GM23338 (cell line): ENCODE measurements around the gene RUSC2. TPM values are rescaled to one million over a fixed set of nuclear protein-coding genes. Genes with fewer than 3 reads are reported as not detected.

ENCODE experiments used
- ATAC-seq: fragments of 200-7000 bp; cut with Tn5 transposase; 3 replicates; pipeline ENCODE4 v1.9.1; 2020
- DNase-seq: peaks from one replicate; pipeline ENCODE4 v3.0.0-alpha.2; 2015; ENCODE audit warnings: low spot score
- H2AFZ ChIP-seq: fragments of 200-600 bp; sonication (generic); 2 replicates; pipeline ENCODE4 v1.8.0; 2016; ENCODE audit warnings: antibody characterized with exemption, mild to moderate bottlenecking, moderate library complexity
- H3F3A ChIP-seq: fragments of 200-600 bp; sonication (generic); replicated peaks from 2 replicates; pipeline ENCODE4 v1.8.0; 2017; ENCODE audit warnings: antibody characterized with exemption, mixed run types, low read depth
- H3K27ac ChIP-seq: fragments of 200-600 bp; sonication (generic); 2 replicates; pipeline ENCODE4 v1.6.1; 2016; ENCODE audit warnings: low read depth
- H3K27me3 ChIP-seq: fragments of 200-600 bp; sonication (generic); 2 replicates; pipeline ENCODE4 v1.8.0; 2016; ENCODE audit warnings: mild to moderate bottlenecking, mixed run types, moderate library complexity; ENCODE audit not compliant: insufficient read depth
- H3K36me3 ChIP-seq: fragments of 200-600 bp; sonication (generic); 2 replicates; pipeline ENCODE4 v1.8.0; 2016; ENCODE audit warnings: mild to moderate bottlenecking; ENCODE audit not compliant: insufficient read depth
- H3K4me1 ChIP-seq: fragments of 200-600 bp; sonication (generic); 2 replicates; pipeline ENCODE4 v1.8.0; 2016; ENCODE audit warnings: mild to moderate bottlenecking, moderate library complexity; ENCODE audit not compliant: insufficient read depth
- H3K4me2 ChIP-seq: fragments of 200-600 bp; sonication (generic); 2 replicates; pipeline ENCODE4 v1.7.1; 2017; ENCODE audit warnings: mixed run types
- H3K4me3 ChIP-seq: fragments of 200-600 bp; sonication (generic); 2 replicates; pipeline ENCODE4 v1.6.1; 2016; ENCODE audit warnings: mixed run types
- H3K79me2 ChIP-seq: fragments of 200-600 bp; sonication (generic); replicated peaks from 2 replicates; pipeline ENCODE4 v1.8.0; 2017; ENCODE audit warnings: mild to moderate bottlenecking; ENCODE audit not compliant: insufficient read depth
- H3K9me2 ChIP-seq: fragments of 200-600 bp; sonication (generic); 2 replicates; pipeline ENCODE4 v1.8.0; 2017; ENCODE audit not compliant: insufficient read depth
- H4K20me1 ChIP-seq: fragments of 200-600 bp; sonication (generic); replicated peaks from 2 replicates; pipeline ENCODE4 v1.8.0; 2017; ENCODE audit warnings: mild to moderate bottlenecking; ENCODE audit not compliant: insufficient read depth
- H3K27ac Mint-ChIP-seq: 2 replicates; pipeline ENCODE4 v1.8.0; 2020; ENCODE audit warnings: inconsistent platforms, mild to moderate bottlenecking, moderate library complexity, mixed read lengths
- H3K27me3 Mint-ChIP-seq: 3 replicates; pipeline ENCODE4 v1.8.0; 2022; ENCODE audit warnings: low read depth, mild to moderate bottlenecking, moderate library complexity, mixed read lengths, inconsistent platforms; ENCODE audit not compliant: insufficient read depth, poor library complexity
- H3K36me3 Mint-ChIP-seq: 3 replicates; pipeline ENCODE4 v1.8.0; 2021; ENCODE audit warnings: low read depth, mild to moderate bottlenecking, inconsistent platforms, moderate library complexity, mixed read lengths
- H3K4me1 Mint-ChIP-seq: 3 replicates; pipeline ENCODE4 v1.8.0; 2020; ENCODE audit warnings: mild to moderate bottlenecking, inconsistent platforms, mixed read lengths
- H3K4me3 Mint-ChIP-seq: 3 replicates; pipeline ENCODE4 v1.8.0; 2021; ENCODE audit warnings: moderate library complexity, mild to moderate bottlenecking, inconsistent platforms, mixed read lengths
- H3K9me3 Mint-ChIP-seq: 3 replicates; pipeline ENCODE4 v1.8.0; 2020; ENCODE audit warnings: moderate library complexity, mild to moderate bottlenecking, inconsistent platforms, mixed read lengths
- CREB1 ChIP-seq: fragments of 250-450 bp; sonication (Bioruptor Pico); IDR thresholded peaks from 2 replicates; pipeline ENCODE4 v1.5.0; 2020; ENCODE audit warnings: low read depth, mild to moderate bottlenecking, moderate library complexity
- EZH2 ChIP-seq: fragments of 200-600 bp; sonication (generic); IDR thresholded peaks from one replicate; pipeline ENCODE4 v1.8.0; 2017; ENCODE audit warnings: antibody characterized with exemption, mild to moderate bottlenecking, low read depth; ENCODE audit not compliant: unreplicated experiment
- JUNB ChIP-seq: IDR thresholded peaks from one replicate; pipeline ENCODE4 v1.6.1; 2016; ENCODE audit warnings: antibody characterized with exemption; ENCODE audit not compliant: unreplicated experiment
- STAT1 ChIP-seq: IDR thresholded peaks from one replicate; pipeline ENCODE4 v1.6.1; 2016; ENCODE audit warnings: antibody characterized with exemption; ENCODE audit not compliant: unreplicated experiment
- ZNF114 ChIP-seq: fragments of 250-450 bp; sonication (Bioruptor Pico); IDR thresholded peaks from 2 replicates; pipeline ENCODE4 v1.5.0; 2020; ENCODE audit warnings: mild to moderate bottlenecking, moderate library complexity
- polyA plus RNA-seq: library from polyadenylated mRNA; unstranded; fragments of >200 nt; fragmentation: Nextera tagmentation; extraction: Ambion mirVana; gene quantifications from 2 replicates; pipeline ENCODE4 v1.2.1, GENCODE V29; 2016
- total RNA-seq: library from RNA; depleted of rRNA; stranded (reverse); fragments of >200 nt; shearing (Covaris generic); gene quantifications from 2 replicates; pipeline ENCODE4 v1.2.3, GENCODE V29; 2014
- TF ChIP-seq, protein P1 (sequence below): IDR thresholded peaks from 2 replicates; pipeline ENCODE4 v1.6.1; 2016; ENCODE audit warnings: antibody characterized with exemption
- TF ChIP-seq, protein P2 (sequence below): fragments of 250-450 bp; sonication (Bioruptor Pico); IDR thresholded peaks from 2 replicates; pipeline ENCODE4 v1.5.0; 2020; ENCODE audit warnings: mild to moderate bottlenecking, moderate library complexity

Gene RUSC2
- total and polyA plus RNA-seq, 2 experiments from 2014 or later = 3.0 to 8.2 TPM

DNA sequence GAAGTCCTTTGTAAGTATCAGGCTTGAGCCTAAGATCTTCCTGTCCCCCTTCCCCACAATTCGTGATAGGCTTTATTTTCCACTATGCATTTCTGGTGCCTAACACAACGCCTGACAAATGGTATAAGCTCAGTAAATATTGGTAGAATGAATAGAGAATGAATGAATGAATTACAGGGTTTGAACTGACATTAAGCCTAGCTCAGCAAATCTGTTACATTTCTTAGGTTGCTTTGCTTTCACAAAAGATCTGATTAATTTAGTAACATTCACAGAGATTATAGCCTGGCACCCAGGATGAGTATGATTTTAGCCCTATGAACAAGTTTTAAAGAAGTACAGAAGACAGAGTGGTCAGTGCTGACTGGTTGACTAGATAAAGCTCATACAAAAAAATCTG, 16.4 kb downstream of the RUSC2 start:
- Mint-ChIP-seq H3K4me1 (no peaks in the 10 kb centered on the region), H3K27ac (no peak overlapping the region), H3K9me3 (no peaks in the 10 kb centered on the region), H3K27me3 (no peaks in the 10 kb centered on the region), H3K4me3 (no peak overlapping the region), H3K36me3 (no peaks in the 10 kb centered on the region)
- H3K4me2 ChIP-seq = no peak overlapping the region
- no peak overlapping the region for H3K27ac ChIP-seq
- H3K9me2 ChIP-seq = no peaks in the 10 kb centered on the region
- H3K36me3 ChIP-seq = no peaks in the 10 kb centered on the region
- no peaks in the 10 kb centered on the region for H4K20me1 ChIP-seq
- DNase-seq = no peak
- H3K4me1 ChIP-seq = peaks cover 8% of the 10 kb centered on the region; the same call in 1 of the 2 replicates
- no peak overlapping the region for H2AFZ ChIP-seq
- no peak for ATAC-seq
- H3K4me3 ChIP-seq = no peak overlapping the region
- no peaks in the 10 kb centered on the region; the same call in 1 of the 2 replicates for H3K79me2 ChIP-seq
- no peaks in the 10 kb centered on the region for H3K27me3 ChIP-seq
- H3F3A ChIP-seq = no peaks in the 10 kb centered on the region
- no peak for TF ChIP-seq STAT1
- no peak for TF ChIP-seq ZNF114
- TF ChIP-seq, protein P1, sequence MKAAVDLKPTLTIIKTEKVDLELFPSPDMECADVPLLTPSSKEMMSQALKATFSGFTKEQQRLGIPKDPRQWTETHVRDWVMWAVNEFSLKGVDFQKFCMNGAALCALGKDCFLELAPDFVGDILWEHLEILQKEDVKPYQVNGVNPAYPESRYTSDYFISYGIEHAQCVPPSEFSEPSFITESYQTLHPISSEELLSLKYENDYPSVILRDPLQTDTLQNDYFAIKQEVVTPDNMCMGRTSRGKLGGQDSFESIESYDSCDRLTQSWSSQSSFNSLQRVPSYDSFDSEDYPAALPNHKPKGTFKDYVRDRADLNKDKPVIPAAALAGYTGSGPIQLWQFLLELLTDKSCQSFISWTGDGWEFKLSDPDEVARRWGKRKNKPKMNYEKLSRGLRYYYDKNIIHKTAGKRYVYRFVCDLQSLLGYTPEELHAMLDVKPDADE = no peak
- no peak for TF ChIP-seq JUNB
- no peak for TF ChIP-seq EZH2
- TF ChIP-seq CREB1 = no peak

DNA sequence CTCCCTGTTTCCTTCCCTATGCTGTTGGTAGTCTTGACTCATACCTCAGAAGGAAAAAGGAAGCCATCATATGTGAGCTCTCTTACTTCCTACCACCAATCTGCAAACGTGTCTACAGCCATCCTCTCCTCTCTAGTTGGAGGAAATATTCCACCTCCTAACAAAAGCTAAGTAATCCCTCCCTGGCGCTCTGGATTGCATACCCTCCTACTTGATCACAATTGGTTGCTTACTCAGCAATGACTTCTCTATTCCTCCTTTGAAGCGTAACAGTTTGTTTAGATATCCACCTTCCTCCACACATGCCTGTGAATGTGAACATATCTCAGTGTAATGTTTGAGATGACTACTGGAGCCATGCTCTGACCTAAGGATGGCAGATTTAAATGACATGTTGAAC, 18.2 kb downstream of the RUSC2 start:
- Mint-ChIP-seq H3K27me3 (no peaks in the 10 kb centered on the region), H3K36me3 (no peaks in the 10 kb centered on the region), H3K4me3 (no peak overlapping the region), H3K9me3 (no peaks in the 10 kb centered on the region), H3K27ac (no peak overlapping the region), H3K4me1 (no peaks in the 10 kb centered on the region)
- no peaks in the 10 kb centered on the region for H3K27me3 ChIP-seq
- no peak overlapping the region for H3K27ac ChIP-seq
- H3K4me3 ChIP-seq = no peak overlapping the region
- no peak for TF ChIP-seq EZH2
- TF ChIP-seq, protein P2, sequence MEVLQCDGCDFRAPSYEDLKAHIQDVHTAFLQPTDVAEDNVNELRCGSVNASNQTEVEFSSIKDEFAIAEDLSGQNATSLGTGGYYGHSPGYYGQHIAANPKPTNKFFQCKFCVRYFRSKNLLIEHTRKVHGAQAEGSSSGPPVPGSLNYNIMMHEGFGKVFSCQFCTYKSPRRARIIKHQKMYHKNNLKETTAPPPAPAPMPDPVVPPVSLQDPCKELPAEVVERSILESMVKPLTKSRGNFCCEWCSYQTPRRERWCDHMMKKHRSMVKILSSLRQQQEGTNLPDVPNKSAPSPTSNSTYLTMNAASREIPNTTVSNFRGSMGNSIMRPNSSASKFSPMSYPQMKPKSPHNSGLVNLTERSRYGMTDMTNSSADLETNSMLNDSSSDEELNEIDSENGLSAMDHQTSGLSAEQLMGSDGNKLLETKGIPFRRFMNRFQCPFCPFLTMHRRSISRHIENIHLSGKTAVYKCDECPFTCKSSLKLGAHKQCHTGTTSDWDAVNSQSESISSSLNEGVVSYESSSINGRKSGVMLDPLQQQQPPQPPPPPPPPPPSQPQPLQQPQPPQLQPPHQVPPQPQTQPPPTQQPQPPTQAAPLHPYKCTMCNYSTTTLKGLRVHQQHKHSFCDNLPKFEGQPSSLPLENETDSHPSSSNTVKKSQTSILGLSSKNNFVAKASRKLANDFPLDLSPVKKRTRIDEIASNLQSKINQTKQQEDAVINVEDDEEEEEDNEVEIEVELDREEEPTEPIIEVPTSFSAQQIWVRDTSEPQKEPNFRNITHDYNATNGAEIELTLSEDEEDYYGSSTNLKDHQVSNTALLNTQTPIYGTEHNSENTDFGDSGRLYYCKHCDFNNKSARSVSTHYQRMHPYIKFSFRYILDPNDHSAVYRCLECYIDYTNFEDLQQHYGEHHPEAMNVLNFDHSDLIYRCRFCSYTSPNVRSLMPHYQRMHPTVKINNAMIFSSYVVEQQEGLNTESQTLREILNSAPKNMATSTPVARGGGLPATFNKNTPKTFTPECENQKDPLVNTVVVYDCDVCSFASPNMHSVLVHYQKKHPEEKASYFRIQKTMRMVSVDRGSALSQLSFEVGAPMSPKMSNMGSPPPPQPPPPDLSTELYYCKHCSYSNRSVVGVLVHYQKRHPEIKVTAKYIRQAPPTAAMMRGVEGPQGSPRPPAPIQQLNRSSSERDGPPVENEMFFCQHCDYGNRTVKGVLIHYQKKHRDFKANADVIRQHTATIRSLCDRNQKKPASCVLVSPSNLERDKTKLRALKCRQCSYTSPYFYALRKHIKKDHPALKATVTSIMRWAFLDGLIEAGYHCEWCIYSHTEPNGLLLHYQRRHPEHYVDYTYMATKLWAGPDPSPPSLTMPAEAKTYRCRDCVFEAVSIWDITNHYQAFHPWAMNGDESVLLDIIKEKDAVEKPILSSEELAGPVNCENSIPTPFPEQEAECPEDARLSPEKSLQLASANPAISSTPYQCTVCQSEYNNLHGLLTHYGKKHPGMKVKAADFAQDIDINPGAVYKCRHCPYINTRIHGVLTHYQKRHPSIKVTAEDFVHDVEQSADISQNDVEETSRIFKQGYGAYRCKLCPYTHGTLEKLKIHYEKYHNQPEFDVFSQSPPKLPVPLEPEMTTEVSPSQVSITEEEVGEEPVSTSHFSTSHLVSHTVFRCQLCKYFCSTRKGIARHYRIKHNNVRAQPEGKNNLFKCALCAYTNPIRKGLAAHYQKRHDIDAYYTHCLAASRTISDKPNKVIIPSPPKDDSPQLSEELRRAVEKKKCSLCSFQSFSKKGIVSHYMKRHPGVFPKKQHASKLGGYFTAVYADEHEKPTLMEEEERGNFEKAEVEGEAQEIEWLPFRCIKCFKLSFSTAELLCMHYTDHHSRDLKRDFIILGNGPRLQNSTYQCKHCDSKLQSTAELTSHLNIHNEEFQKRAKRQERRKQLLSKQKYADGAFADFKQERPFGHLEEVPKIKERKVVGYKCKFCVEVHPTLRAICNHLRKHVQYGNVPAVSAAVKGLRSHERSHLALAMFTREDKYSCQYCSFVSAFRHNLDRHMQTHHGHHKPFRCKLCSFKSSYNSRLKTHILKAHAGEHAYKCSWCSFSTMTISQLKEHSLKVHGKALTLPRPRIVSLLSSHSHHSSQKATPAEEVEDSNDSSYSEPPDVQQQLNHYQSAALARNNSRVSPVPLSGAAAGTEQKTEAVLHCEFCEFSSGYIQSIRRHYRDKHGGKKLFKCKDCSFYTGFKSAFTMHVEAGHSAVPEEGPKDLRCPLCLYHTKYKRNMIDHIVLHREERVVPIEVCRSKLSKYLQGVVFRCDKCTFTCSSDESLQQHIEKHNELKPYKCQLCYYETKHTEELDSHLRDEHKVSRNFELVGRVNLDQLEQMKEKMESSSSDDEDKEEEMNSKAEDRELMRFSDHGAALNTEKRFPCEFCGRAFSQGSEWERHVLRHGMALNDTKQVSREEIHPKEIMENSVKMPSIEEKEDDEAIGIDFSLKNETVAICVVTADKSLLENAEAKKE (CRISPR knock-in tag) = no peak
- TF ChIP-seq STAT1 = no peak
- H3K79me2 ChIP-seq = no peaks in the 10 kb centered on the region; the same call in 1 of the 2 replicates
- no peak overlapping the region for H2AFZ ChIP-seq
- H3F3A ChIP-seq = no peaks in the 10 kb centered on the region
- H3K4me1 ChIP-seq = peaks cover 8% of the 10 kb centered on the region; the same call in 1 of the 2 replicates
- no peaks in the 10 kb centered on the region for H3K36me3 ChIP-seq
- ATAC-seq (no peak), DNase-seq (no peak)
- no peaks in the 10 kb centered on the region for H3K9me2 ChIP-seq
- H4K20me1 ChIP-seq = 0 out of 2 replicates have a peak, but pooled peaks cover 2% of the 10 kb centered on the region
- no peak overlapping the region for H3K4me2 ChIP-seq
